GM19455 (cell line): ENCODE measurements around the gene PLA2G4A.
A peak's percentile ranks its signal among the peaks of the same experiment; 100 is the strongest.

ENCODE experiments used
- ATAC-seq: cut with Tn5 transposase; IDR thresholded peaks from one replicate; pipeline ENCODE4 v1.9.1; 2021; ENCODE audit not compliant: unreplicated experiment

Gene PLA2G4A

DNA sequence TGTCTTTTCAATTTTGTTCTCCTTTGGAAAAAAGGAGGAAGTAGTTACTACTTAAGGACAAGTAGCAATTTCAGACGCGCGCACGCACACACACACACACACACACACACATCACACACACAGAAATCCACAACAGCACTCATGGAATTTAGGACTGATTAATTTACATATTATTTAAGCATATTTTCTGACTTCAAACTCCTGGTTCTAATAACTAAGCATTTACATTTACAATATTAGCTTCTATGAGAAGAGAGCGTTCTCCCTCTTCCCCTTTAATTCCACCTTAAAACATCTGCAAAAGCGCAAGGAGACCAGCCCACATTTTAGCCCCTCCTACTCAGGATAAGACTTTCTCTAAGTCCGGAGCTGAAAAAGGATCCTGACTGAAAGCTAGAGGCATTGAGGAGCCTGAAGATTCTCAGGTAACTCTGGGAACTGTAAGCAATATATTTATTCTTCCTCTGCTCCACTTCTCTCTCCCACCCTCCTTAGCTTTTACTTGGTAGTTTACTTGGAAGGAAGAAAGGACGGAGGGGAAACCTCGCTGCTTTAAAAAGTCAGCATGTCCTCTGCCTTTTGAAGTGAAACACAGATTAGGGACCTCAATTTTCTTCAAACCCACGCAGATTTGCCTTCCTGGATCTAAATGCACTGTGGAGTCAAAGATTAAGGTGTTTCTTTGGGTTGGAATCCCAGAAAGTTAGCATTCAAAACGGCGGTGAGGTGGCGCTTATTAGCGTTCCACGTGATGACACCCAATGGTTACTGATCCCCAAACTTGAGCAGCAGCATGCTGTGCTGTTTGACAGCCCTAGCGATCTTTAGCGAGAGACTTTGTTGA lies at the start of gene PLA2G4A:
Gene PLA2G4A, plus strand, starts transcription at position 339 of the 844 bp plus-strand sequence. CDS start 25,406 bp downstream, outside the sequence.
- ATAC-seq = peak; percentile 81

GRCh38 chr1:186780076-186780475 lies 48.7 kb upstream of the PLA2G4A start:
- ATAC-seq = no peak

DNA sequence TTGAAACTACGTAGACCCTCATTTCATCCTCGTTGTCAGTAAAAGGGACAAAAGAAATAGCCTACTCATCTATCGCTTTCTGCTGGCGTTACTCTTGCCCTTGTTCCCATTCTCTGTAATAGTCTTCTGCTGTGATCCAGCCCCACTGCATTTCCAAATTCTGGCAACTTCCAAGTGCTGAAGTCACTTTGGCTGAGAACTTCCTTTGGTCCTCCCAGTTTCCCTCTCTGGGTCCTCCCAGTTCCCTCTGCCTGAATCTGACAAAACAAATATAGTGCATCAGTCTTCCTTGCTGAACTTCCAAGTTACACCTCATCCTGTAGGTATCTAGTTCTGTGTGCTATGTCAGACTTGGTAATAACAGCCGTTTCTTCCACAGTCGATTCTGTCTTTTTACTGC lies 47.0 kb upstream of the PLA2G4A start:
- no peak for ATAC-seq

DNA sequence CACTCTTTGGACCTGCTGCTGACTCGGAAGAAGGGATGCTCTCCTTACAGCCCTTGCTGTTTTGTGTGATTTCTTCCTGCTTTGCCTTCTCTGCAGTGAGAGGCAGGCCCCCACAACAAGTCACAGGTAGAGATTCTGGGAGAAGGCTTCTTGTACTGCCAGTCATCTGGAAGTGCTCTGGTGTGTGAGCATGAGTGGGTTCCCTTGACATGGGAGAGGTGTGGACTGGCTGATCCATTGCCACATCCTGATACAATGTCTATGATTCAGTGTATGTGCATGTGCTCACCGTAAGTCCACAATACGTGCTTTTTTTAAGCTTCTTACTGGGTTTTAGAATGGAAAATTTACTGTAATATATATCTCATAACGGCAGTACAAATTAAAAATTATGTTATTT lies 46.0 kb upstream of the PLA2G4A start:
- no peak for ATAC-seq

DNA sequence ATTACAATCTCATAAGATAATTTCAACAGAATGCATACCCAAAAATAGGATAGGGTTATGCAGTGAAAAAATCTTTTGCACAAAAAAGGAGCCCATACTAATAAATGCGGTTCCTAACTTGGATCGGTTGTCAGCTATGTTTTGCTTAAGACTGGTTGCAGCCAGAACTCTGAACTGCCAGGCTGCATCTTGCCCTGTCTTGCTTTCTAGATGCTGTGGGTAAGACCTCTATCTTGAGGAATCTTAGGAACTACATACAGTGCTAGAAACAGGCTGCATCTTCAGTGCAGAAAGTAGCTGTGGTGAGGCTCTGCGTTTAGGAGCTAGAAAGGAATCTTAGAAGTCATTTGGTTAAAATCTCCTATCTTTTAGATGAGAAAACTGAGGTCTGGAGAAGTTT lies 45.6 kb upstream of the PLA2G4A start:
- no peak for ATAC-seq

GRCh38 chr1:186785503-186785902 lies 43.2 kb upstream of the PLA2G4A start:
- ATAC-seq = no peak

- ATAC-seq = no peak
Measured at GRCh38 chr1:186790101-186790500, 38.6 kb upstream of the PLA2G4A start.

GRCh38 chr1:186792870-186793581 lies 35.7 kb upstream of the PLA2G4A start:
- no peak for ATAC-seq

GRCh38 chr1:186793582-186793927 lies 35.2 kb upstream of the PLA2G4A start:
- no peak for ATAC-seq

GRCh38 chr1:186798960-186799688 lies 29.6 kb upstream of the PLA2G4A start:
- ATAC-seq = no peak

GRCh38 chr1:186799689-186800054 lies 29.1 kb upstream of the PLA2G4A start:
- peak; percentile 97 for ATAC-seq

- no peak for ATAC-seq
Measured at GRCh38 chr1:186802388-186802787, 26.4 kb upstream of the PLA2G4A start.

- no peak for ATAC-seq
Measured at GRCh38 chr1:186804679-186805078, 24.1 kb upstream of the PLA2G4A start.

DNA sequence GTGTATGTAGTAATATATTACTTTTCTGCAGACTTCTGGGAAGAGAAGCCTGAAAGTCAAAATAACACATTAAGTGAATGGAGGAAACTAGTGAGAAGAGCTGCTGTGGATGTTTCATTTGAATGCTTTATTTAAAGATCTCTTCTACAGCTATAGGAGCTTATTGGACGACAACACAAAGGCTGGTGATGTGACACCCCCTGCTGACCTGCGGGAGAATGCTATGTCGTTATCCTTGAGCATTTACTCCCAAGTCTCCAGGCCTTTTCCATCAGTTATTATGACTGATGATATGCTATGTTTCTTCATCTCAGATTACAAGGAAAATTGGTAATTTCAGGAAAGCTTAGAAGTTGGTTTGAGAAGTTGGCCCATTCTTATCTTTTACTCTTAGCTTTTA lies 22.3 kb upstream of the PLA2G4A start:
- no peak for ATAC-seq

- no peak for ATAC-seq
Measured at GRCh38 chr1:186807163-186807562, 21.6 kb upstream of the PLA2G4A start.

GRCh38 chr1:186811892-186812291 lies 16.9 kb upstream of the PLA2G4A start:
- no peak for ATAC-seq

DNA sequence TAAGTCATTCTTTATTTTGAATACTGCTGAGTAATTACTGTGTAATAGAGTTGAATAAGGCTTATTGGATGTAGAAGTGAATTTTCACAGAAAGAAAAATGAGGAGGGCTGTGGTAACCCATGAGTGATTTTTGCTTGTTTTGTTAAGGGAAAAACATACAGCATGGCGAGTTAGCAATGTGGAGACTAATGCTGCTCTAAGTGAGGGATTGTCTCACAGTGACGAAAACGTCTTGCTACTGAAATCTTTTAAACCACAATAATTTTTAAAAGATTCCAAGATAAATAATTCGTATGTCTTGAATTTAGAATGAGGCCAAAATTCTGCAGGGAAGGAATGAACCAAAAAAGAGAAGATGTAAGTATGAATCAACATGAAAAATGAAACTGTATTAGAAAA lies 16.2 kb upstream of the PLA2G4A start:
- ATAC-seq = no peak

DNA sequence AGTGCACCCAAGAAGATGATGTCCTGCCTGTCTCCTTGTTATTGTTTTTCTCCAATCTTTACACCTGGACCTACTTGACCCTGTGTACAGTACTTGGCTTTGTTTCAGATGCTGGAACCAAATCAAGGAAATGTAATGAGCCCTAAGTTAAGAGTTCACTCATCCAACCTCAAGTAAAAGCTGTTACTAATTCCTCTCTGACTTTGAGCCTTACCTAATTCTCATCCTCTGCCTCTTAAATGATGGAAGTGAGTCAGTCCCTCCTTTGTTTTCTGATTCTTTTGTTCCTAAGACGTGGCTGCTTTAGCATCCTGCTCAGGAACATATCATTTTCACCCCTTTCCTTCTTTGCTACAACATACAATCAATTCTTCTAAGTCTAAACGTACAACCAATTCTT lies 15.3 kb upstream of the PLA2G4A start:
- no peak for ATAC-seq

- no peak for ATAC-seq
Measured at GRCh38 chr1:186819126-186819525, 9.6 kb upstream of the PLA2G4A start.

GRCh38 chr1:186819563-186819962 lies 9.2 kb upstream of the PLA2G4A start:
- no peak for ATAC-seq

GRCh38 chr1:186829686-186830587 lies 1.2 kb downstream of the PLA2G4A start:
- no peak for ATAC-seq
